IMR-90 (cell line): Measurements from ENCODE around the gene SCGB3A2. TPM values are rescaled to one million over a fixed set of nuclear protein-coding genes. Genes with fewer than 3 reads are reported as not detected.

Experiments used
- ATAC-seq: fragments of 200-7000 bp; cut with Tn5 transposase; 2 replicates; pipeline ENCODE4 v1.9.1; 2020; ENCODE audit warnings: low read depth, mild to moderate bottlenecking, moderate library complexity
- BruUV-seq: library from RNA; stranded (reverse); fragments of 400-500 nt; replicated peaks from 2 replicates; lab custom pipeline; 2021; lab: Mats Ljungman, UMichigan
- CTCF ChIA-PET: fragments of 300-600 bp; formaldehyde crosslinking; extraction: SDS; loops from one replicate; lab custom pipeline; 2021; ENCODE audit warnings: antibody characterized with exemption; lab: Yijun Ruan, JAX
- POLR2A ChIA-PET: fragments of 300-600 bp; sonication (Branson Sonifier 250); formaldehyde crosslinking; loops from one replicate; lab custom pipeline; 2022; ENCODE audit warnings: antibody characterized with exemption; ENCODE audit not compliant: unreplicated experiment; lab: Charles Lee
- DNase-seq: peaks from one replicate; pipeline ENCODE4 v3.0.0; 2013
- H2AFZ ChIP-seq: replicated peaks from 2 replicates; pipeline ENCODE3; 2013; ENCODE audit warnings: low read length, mild to moderate bottlenecking; ENCODE audit not compliant: poor library complexity
- H2AK5ac ChIP-seq: 2 replicates; pipeline ENCODE4 v1.6.1; 2013; ENCODE audit warnings: low read depth, low read length, inconsistent platforms
- H2AK9ac ChIP-seq: replicated peaks from 2 replicates; pipeline ENCODE3; 2013; ENCODE audit warnings: mild to moderate bottlenecking, low read depth, low read length, moderate library complexity; ENCODE audit not compliant: poor library complexity
- H2BK120ac ChIP-seq: 2 replicates; pipeline ENCODE4 v1.6.1; 2013; ENCODE audit warnings: low read depth, low read length, inconsistent platforms
- H2BK15ac ChIP-seq: 3 replicates; pipeline ENCODE4 v1.6.1; 2013; ENCODE audit warnings: low read depth, low read length, inconsistent platforms
- H2BK20ac ChIP-seq: 2 replicates; pipeline ENCODE4 v1.6.1; 2013; ENCODE audit warnings: low read depth, mild to moderate bottlenecking, inconsistent platforms, low read length, moderate library complexity
- H2BK5ac ChIP-seq: 2 replicates; pipeline ENCODE4 v1.6.1; 2013; ENCODE audit warnings: mild to moderate bottlenecking, low read depth, low read length, inconsistent platforms; ENCODE audit not compliant: poor library complexity, severe bottlenecking
- H3K14ac ChIP-seq: replicated peaks from 2 replicates; pipeline ENCODE4 v1.6.1; 2013; ENCODE audit warnings: low read depth, low read length, inconsistent platforms
- H3K18ac ChIP-seq: 2 replicates; pipeline ENCODE4 v1.6.1; 2013; ENCODE audit warnings: low read depth, low read length, control low read depth
- H3K23ac ChIP-seq: 2 replicates; pipeline ENCODE4 v1.6.1; 2013; ENCODE audit warnings: low read depth, low read length, inconsistent platforms
- H3K27ac ChIP-seq: 2 replicates; pipeline ENCODE4 v1.5.1; 2013; ENCODE audit warnings: mild to moderate bottlenecking, control low read depth, low read length; ENCODE audit not compliant: insufficient read depth
- H3K27me3 ChIP-seq: 2 replicates; pipeline ENCODE4 v1.6.1; 2013; ENCODE audit warnings: low read length; ENCODE audit not compliant: control insufficient read depth, insufficient read depth
- H3K36me3 ChIP-seq: 2 replicates; pipeline ENCODE4 v1.6.1; 2013; ENCODE audit warnings: low read length, mixed read lengths; ENCODE audit not compliant: control insufficient read depth, insufficient read depth
- H3K4ac ChIP-seq: 2 replicates; pipeline ENCODE4 v1.6.1; 2013; ENCODE audit warnings: low read depth, low read length, inconsistent platforms
- H3K4me1 ChIP-seq: 2 replicates; pipeline ENCODE4 v1.6.1; 2013; ENCODE audit warnings: low read length, mixed read lengths; ENCODE audit not compliant: control insufficient read depth, insufficient read depth
- H3K4me2 ChIP-seq: 2 replicates; pipeline ENCODE4 v1.6.1; 2013; ENCODE audit warnings: low read depth, mild to moderate bottlenecking, control low read depth, low read length, moderate library complexity
- H3K4me3 ChIP-seq: 2 replicates; pipeline ENCODE4 v1.5.1; 2013; ENCODE audit warnings: low read depth, mild to moderate bottlenecking, control low read depth, low read length, moderate library complexity; ENCODE audit not compliant: insufficient read depth
- H3K56ac ChIP-seq: 2 replicates; pipeline ENCODE4 v1.6.1; 2013; ENCODE audit warnings: low read length, inconsistent platforms; ENCODE audit not compliant: insufficient read depth; ENCODE audit errors: extremely low read depth
- H3K79me1 ChIP-seq, 2 experiments: 2 replicates each; pipeline ENCODE4 v1.6.1; 2013; ENCODE audit warnings: low read length in 2 of 2, inconsistent platforms in 1 of 2, low read depth in 1 of 2
- H3K9ac ChIP-seq: 2 replicates; pipeline ENCODE4 v1.6.1; 2013; ENCODE audit warnings: low read depth, low read length, control low read depth
- H3K9me1 ChIP-seq: 2 replicates; pipeline ENCODE4 v1.6.1; 2013; ENCODE audit warnings: low read length, inconsistent platforms; ENCODE audit not compliant: insufficient read depth
- H3K9me3 ChIP-seq: 2 replicates; pipeline ENCODE4 v1.6.1; 2013; ENCODE audit warnings: low read length; ENCODE audit not compliant: control insufficient read depth, insufficient read depth
- H4K20me1 ChIP-seq: 2 replicates; pipeline ENCODE4 v1.6.1; 2013; ENCODE audit warnings: low read length, inconsistent platforms; ENCODE audit not compliant: insufficient read depth
- H4K5ac ChIP-seq: 2 replicates; pipeline ENCODE4 v1.6.1; 2013; ENCODE audit warnings: mild to moderate bottlenecking, low read depth, low read length, control low read depth
- H4K8ac ChIP-seq, 2 experiments: 2 replicates each; pipeline ENCODE4 v1.6.1; 2013; ENCODE audit warnings: low read depth in 2 of 2, low read length in 2 of 2, control low read depth in 1 of 2, inconsistent platforms in 1 of 2
- H4K91ac ChIP-seq: 2 replicates; pipeline ENCODE4 v1.6.1; 2013; ENCODE audit warnings: low read depth, low read length, inconsistent platforms; ENCODE audit not compliant: insufficient read depth
- BHLHE40 ChIP-seq: fragments of 150-350 bp; IDR thresholded peaks from 2 replicates; pipeline ENCODE4 v1.6.1; 2016; ENCODE audit warnings: mild to moderate bottlenecking, low read depth, low read length
- CEBPB ChIP-seq: IDR thresholded peaks from 2 replicates; pipeline ENCODE4 v1.6.1; 2012; ENCODE audit warnings: low read depth, low read length, improper control_type of control experiment
- CHD1 ChIP-seq: IDR thresholded peaks from 2 replicates; pipeline ENCODE4 v1.6.1; 2012; ENCODE audit warnings: low read depth, low read length, improper control_type of control experiment
- FOS ChIP-seq: fragments of 150-350 bp; IDR thresholded peaks from 2 replicates; pipeline ENCODE4 v1.6.1; 2016; ENCODE audit warnings: low read depth, low read length
- MAFK ChIP-seq: IDR thresholded peaks from 2 replicates; pipeline ENCODE4 v1.6.1; 2012; ENCODE audit warnings: low read depth, low read length, improper control_type of control experiment
- MAZ ChIP-seq: IDR thresholded peaks from 2 replicates; pipeline ENCODE4 v1.6.1; 2012; ENCODE audit warnings: low read depth, mild to moderate bottlenecking, low read length, improper control_type of control experiment, moderate library complexity, borderline replicate concordance
- MXI1 ChIP-seq: IDR thresholded peaks from 2 replicates; pipeline ENCODE4 v1.6.1; 2012; ENCODE audit warnings: low read depth, mild to moderate bottlenecking, low read length, moderate library complexity, borderline replicate concordance
- NFE2L2 ChIP-seq: fragments of 150-350 bp; IDR thresholded peaks from 2 replicates; pipeline ENCODE4 v1.6.1; 2016; ENCODE audit warnings: low read depth, mild to moderate bottlenecking, low read length
- POLR2A ChIP-seq: IDR thresholded peaks from 2 replicates; pipeline ENCODE4 v1.6.1; 2012; ENCODE audit warnings: mild to moderate bottlenecking, low read depth, low read length
- RAD21 ChIP-seq: IDR thresholded peaks from 2 replicates; pipeline ENCODE4 v1.6.1; 2012; ENCODE audit warnings: low read length, improper control_type of control experiment
- RCOR1 ChIP-seq: IDR thresholded peaks from 2 replicates; pipeline ENCODE4 v1.6.1; 2012; ENCODE audit warnings: mild to moderate bottlenecking, low read length, improper control_type of control experiment; ENCODE audit not compliant: insufficient replicate concordance
- RFX5 ChIP-seq: IDR thresholded peaks from 2 replicates; pipeline ENCODE4 v1.8.0; 2012; ENCODE audit warnings: low read depth, mild to moderate bottlenecking, low read length, moderate library complexity
- SMC3 ChIP-seq: fragments of 150-350 bp; IDR thresholded peaks from 2 replicates; pipeline ENCODE4 v1.6.1; 2016; ENCODE audit warnings: low read depth, mild to moderate bottlenecking, antibody characterized with exemption, low read length, moderate library complexity
- WGBS, 2 experiments: methylation state at CpG; one replicate each; pipeline versions ENCODE4 v1.1.5 to v1.1.7; 2013; ENCODE audit warnings: missing lambda C conversion rate in 2 of 2; ENCODE audit not compliant: insufficient read length in 1 of 2; ENCODE audit errors: extremely low coverage in 2 of 2; 5-methylcytosine and 5-hydroxymethylcytosine counted together
- dilution Hi-C: fragments of 300-500 bp; cut with HindIII; formaldehyde crosslinking; loops from one replicate; pipeline ENCODE4 v1.14.3; 2018; ENCODE audit warnings: low sequenced_read_pairs; ENCODE audit not compliant: unreplicated experiment
- in situ Hi-C: fragments of 300-500 bp; cut with MboI; formaldehyde crosslinking; loops from 3 replicates; pipeline ENCODE4 v1.14.3; 2019; ENCODE audit warnings: low sequenced_read_pairs, inconsistent platforms, mixed read lengths
- intact Hi-C: fragments of 100-400 bp; cut with micrococcal nuclease; formaldehyde crosslinking; loops from 2 replicates; pipeline ENCODE4 v1.10.0; 2022
- polyA plus RNA-seq, 3 experiments: library from polyadenylated mRNA; depleted of rRNA; stranded (reverse); fragments of >200 nt; gene quantifications; 2 replicates each; pipeline ENCODE4 v1.2.3, GENCODE V29; 2012; ENCODE audit warnings: low replicate concordance in 1 of 3
- total RNA-seq: library from RNA; depleted of rRNA; stranded (reverse); fragments of >200 nt; gene quantifications from 2 replicates; pipeline ENCODE4 v1.2.3, GENCODE V29; 2012
- TF ChIP-seq, protein P1 (sequence below): conservative IDR thresholded peaks from 2 replicates; pipeline ENCODE4 v1.5.1; 2012; ENCODE audit warnings: mild to moderate bottlenecking, low read depth, low read length, improper control_type of control experiment
- TF ChIP-seq, protein P2 (sequence below): fragments of 150-350 bp; IDR thresholded peaks from 2 replicates; pipeline ENCODE4 v1.6.1; 2017; ENCODE audit warnings: mild to moderate bottlenecking, antibody characterized with exemption, low read length, low read depth
- TF ChIP-seq, protein P3 (sequence below): fragments of 150-350 bp; IDR thresholded peaks from 2 replicates; pipeline ENCODE4 v1.6.1; 2016; ENCODE audit warnings: low read depth, mild to moderate bottlenecking, low read length, moderate library complexity, borderline replicate concordance

Gene SCGB3A2
- total and polyA plus RNA-seq, 2 of the 4 experiments (the other 2 are of a cell fraction), result not detected

GRCh38 chr5:147879784-147880183 lies 1.3 kb downstream of the SCGB3A2 start:
- Histone ChIP-seq H3K79me1 (no peaks in the 10 kb centered on the region), H2BK20ac (no peak overlapping the region), H2AFZ (no peak overlapping the region), H3K4me2 (no peak overlapping the region), H3K14ac (no peak overlapping the region), H4K8ac (no peak overlapping the region), H2AK5ac (no peak overlapping the region), H3K27me3 (no peaks in the 10 kb centered on the region), H2BK15ac (no peak overlapping the region), H3K23ac (no peak overlapping the region), H4K20me1 (no peaks in the 10 kb centered on the region), H2BK120ac (no peak overlapping the region), H3K9ac (no peak overlapping the region), H4K5ac (no peak overlapping the region), H3K4ac (no peak overlapping the region), H3K9me3 (no peaks in the 10 kb centered on the region), H3K56ac (no peak overlapping the region), H3K9me1 (no peaks in the 10 kb centered on the region), H3K18ac (no peak overlapping the region), H2AK9ac (no peak overlapping the region), H3K4me1 (no peaks in the 10 kb centered on the region), H4K91ac (no peak overlapping the region), H3K36me3 (no peaks in the 10 kb centered on the region), H3K4me3 (no peak overlapping the region), H2BK5ac (no peak overlapping the region), H3K27ac (no peak overlapping the region)
- BruUV-seq, result no TSS peak
- no peak for DNase-seq
- TF ChIP-seq FOS (no peak), RAD21 (no peak), CEBPB (no peak), MAZ (no peak), RCOR1 (no peak), SMC3 (no peak), MXI1 (no peak), MAFK (no peak), POLR2A (no peak), RFX5 (no peak), NFE2L2 (no peak), CHD1 (no peak), BHLHE40 (no peak)
- TF ChIP-seq, protein P1, sequence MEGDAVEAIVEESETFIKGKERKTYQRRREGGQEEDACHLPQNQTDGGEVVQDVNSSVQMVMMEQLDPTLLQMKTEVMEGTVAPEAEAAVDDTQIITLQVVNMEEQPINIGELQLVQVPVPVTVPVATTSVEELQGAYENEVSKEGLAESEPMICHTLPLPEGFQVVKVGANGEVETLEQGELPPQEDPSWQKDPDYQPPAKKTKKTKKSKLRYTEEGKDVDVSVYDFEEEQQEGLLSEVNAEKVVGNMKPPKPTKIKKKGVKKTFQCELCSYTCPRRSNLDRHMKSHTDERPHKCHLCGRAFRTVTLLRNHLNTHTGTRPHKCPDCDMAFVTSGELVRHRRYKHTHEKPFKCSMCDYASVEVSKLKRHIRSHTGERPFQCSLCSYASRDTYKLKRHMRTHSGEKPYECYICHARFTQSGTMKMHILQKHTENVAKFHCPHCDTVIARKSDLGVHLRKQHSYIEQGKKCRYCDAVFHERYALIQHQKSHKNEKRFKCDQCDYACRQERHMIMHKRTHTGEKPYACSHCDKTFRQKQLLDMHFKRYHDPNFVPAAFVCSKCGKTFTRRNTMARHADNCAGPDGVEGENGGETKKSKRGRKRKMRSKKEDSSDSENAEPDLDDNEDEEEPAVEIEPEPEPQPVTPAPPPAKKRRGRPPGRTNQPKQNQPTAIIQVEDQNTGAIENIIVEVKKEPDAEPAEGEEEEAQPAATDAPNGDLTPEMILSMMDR, result no peak
- TF ChIP-seq, protein P2, sequence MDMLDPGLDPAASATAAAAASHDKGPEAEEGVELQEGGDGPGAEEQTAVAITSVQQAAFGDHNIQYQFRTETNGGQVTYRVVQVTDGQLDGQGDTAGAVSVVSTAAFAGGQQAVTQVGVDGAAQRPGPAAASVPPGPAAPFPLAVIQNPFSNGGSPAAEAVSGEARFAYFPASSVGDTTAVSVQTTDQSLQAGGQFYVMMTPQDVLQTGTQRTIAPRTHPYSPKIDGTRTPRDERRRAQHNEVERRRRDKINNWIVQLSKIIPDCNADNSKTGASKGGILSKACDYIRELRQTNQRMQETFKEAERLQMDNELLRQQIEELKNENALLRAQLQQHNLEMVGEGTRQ, result no peak
- TF ChIP-seq, protein P3, sequence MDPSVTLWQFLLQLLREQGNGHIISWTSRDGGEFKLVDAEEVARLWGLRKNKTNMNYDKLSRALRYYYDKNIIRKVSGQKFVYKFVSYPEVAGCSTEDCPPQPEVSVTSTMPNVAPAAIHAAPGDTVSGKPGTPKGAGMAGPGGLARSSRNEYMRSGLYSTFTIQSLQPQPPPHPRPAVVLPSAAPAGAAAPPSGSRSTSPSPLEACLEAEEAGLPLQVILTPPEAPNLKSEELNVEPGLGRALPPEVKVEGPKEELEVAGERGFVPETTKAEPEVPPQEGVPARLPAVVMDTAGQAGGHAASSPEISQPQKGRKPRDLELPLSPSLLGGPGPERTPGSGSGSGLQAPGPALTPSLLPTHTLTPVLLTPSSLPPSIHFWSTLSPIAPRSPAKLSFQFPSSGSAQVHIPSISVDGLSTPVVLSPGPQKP, result no peak
- no CpG with 5 or more reads among the region's 3 CpGs for WGBS, 2 experiments
- dilution Hi-C loops, result no loop called here
- in situ Hi-C loops, result no loop called here
- ATAC-seq, result no peak
- intact Hi-C loops, result loop anchor here (10.0 kb wide), 1 partner anchor 245 kb away; no protein-coding TSS in a partner anchor
- ChIA-PET POLR2A (no interaction called here), CTCF (no interaction called here)
